ENCODE measurements around the gene IP6K3. TPM values are rescaled to one million over a fixed set of nuclear protein-coding genes. Genes with fewer than 3 reads are reported as not detected.

The IP6K3 gene
- polyA plus RNA-seq, 1 of the 3 experiments (the other 2 are of a cell fraction): 0.21 TPM

GRCh38 chr6:33764036-33764435 lies 17.3 kb upstream of the IP6K3 start:
- CTCF ChIA-PET: interaction anchor here (0.9 to 14.7 kb wide), 11 partner anchors 17 to 400 kb away, joined by 3 to 204 read pairs (median 6); partner anchors contain the start of genes IP6K3, LEMD2 and UQCC2

More at GRCh38 chr6:33764036-33764435, 17.3 kb upstream of the IP6K3 start:
- no peak overlapping the region for H3K4me3 ChIP-seq (ENCODE audit: low read depth in 2 of 2, low read length in 1 of 2)
- no peak for TF ChIP-seq GABPA (IDR thresholded peaks at IDR 0.05; ENCODE audit: low read depth)
- no peak for TF ChIP-seq RCOR1 (IDR thresholded peaks at IDR 0.05; ENCODE audit: low read length)
- TF ChIP-seq, protein P1, sequence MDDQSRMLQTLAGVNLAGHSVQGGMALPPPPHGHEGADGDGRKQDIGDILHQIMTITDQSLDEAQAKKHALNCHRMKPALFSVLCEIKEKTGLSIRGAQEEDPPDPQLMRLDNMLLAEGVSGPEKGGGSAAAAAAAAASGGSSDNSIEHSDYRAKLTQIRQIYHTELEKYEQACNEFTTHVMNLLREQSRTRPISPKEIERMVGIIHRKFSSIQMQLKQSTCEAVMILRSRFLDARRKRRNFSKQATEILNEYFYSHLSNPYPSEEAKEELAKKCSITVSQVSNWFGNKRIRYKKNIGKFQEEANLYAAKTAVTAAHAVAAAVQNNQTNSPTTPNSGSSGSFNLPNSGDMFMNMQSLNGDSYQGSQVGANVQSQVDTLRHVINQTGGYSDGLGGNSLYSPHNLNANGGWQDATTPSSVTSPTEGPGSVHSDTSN (IDR thresholded peaks at IDR 0.05): no peak
- TF ChIP-seq EP300 (IDR thresholded peaks at IDR 0.05; ENCODE audit: borderline replicate concordance in 1 of 2, low read depth in 1 of 2, low read length in 1 of 2): no peak
- TF ChIP-seq NFIC (IDR thresholded peaks at IDR 0.05; ENCODE audit: borderline replicate concordance): no peak
- no peak for TF ChIP-seq MEF2A (IDR thresholded peaks at IDR 0.05; ENCODE audit: borderline replicate concordance, low read depth)
- no peak for TF ChIP-seq GATA2 (CRISPR knock-in tag; IDR thresholded peaks at IDR 0.05)
- TF ChIP-seq FOXM1 (IDR thresholded peaks at IDR 0.05; ENCODE audit: low read depth): no peak
- no peak for TF ChIP-seq ZBTB33 (IDR thresholded peaks at IDR 0.05; ENCODE audit: borderline replicate concordance, low read depth)
- no peak for TF ChIP-seq FOXJ3 (CRISPR knock-in tag; IDR thresholded peaks at IDR 0.05)
- TF ChIP-seq TCF12 (IDR thresholded peaks at IDR 0.05): no peak
- no peak for TF ChIP-seq JUND (IDR thresholded peaks at IDR 0.05)
- no peak for TF ChIP-seq NRF1 (IDR thresholded peaks at IDR 0.05; ENCODE audit: low read depth, low read length)
- no peak for TF ChIP-seq EZH2phosphoT487 (IDR thresholded peaks at IDR 0.05; ENCODE audit: borderline replicate concordance, low read depth)
- no peak for TF ChIP-seq RAD21 (IDR thresholded peaks at IDR 0.05; ENCODE audit: low read length)
- TF ChIP-seq MAX (IDR thresholded peaks at IDR 0.05; ENCODE audit: low read depth): no peak
- no peak for TF ChIP-seq MXI1 (IDR thresholded peaks at IDR 0.05; ENCODE audit: low read depth, low read length)
- no peak for TF ChIP-seq POLR2AphosphoS5 (IDR thresholded peaks at IDR 0.05; ENCODE audit: low read depth, low read length)
- TF ChIP-seq RFX5 (IDR thresholded peaks at IDR 0.05; ENCODE audit: low read length): no peak
- TF ChIP-seq CTCF (IDR thresholded peaks at IDR 0.05): no peak
- no peak overlapping the region for H2AFZ ChIP-seq (ENCODE audit: low read depth)
- no peaks in the 10 kb centered on the region for H3K79me2 ChIP-seq (ENCODE audit: insufficient read depth)
- H3K4me2 ChIP-seq: no peak overlapping the region
- no peak for DNase-seq
- no peaks in the 10 kb centered on the region for H4K20me1 ChIP-seq (ENCODE audit: insufficient read depth)
- H3F3A ChIP-seq (replicated peaks; ENCODE audit: insufficient read depth): no peaks in the 10 kb centered on the region
- H3K36me3 ChIP-seq (replicated peaks in 1 of 2; ENCODE audit: control insufficient read depth in 1 of 2, insufficient read depth in 2 of 2, low read length in 1 of 2): no peaks in the 10 kb centered on the region
- no peaks in the 10 kb centered on the region for H3K27me3 ChIP-seq (ENCODE audit: insufficient read depth)
- peaks cover 4 to 21% of the 10 kb centered on the region in 2 experiments; a peak in 2 of 4 replicates for H3K4me1 ChIP-seq (ENCODE audit: control insufficient read depth in 1 of 2, insufficient read depth in 2 of 2, low read depth in 1 of 2, low read length in 1 of 2)
- H3K9ac ChIP-seq: no peak overlapping the region
- 88% methylated on average over 2 of the region's 2 CpGs for WGBS (ENCODE audit: low lambda C conversion rate)
- POLR2A ChIA-PET: no interaction called here
- no peaks in the 10 kb centered on the region for H3K9me2 ChIP-seq
- no peaks in the 10 kb centered on the region for H3K9me3 ChIP-seq
- H3K27ac ChIP-seq (ENCODE audit: low read depth in 2 of 2, low read length in 1 of 2): no peak overlapping the region

Data from SK-N-SH (cell line).